ENCODE measurements around the gene GDPD5.

Gene GDPD5

GRCh38 chr11:75476739-75477613, 48.8 kb downstream of the GDPD5 start:
- peak; percentile 85 for DNase-seq (ENCODE audit: low read depth)
- no peak overlapping the region for H3K4me3 ChIP-seq (ENCODE audit: low read depth, low read length)
- TF ChIP-seq CTCF (IDR thresholded peaks at IDR 0.05; ENCODE audit: control insufficient read depth, extremely low read depth, insufficient read depth) = no peak

DNA sequence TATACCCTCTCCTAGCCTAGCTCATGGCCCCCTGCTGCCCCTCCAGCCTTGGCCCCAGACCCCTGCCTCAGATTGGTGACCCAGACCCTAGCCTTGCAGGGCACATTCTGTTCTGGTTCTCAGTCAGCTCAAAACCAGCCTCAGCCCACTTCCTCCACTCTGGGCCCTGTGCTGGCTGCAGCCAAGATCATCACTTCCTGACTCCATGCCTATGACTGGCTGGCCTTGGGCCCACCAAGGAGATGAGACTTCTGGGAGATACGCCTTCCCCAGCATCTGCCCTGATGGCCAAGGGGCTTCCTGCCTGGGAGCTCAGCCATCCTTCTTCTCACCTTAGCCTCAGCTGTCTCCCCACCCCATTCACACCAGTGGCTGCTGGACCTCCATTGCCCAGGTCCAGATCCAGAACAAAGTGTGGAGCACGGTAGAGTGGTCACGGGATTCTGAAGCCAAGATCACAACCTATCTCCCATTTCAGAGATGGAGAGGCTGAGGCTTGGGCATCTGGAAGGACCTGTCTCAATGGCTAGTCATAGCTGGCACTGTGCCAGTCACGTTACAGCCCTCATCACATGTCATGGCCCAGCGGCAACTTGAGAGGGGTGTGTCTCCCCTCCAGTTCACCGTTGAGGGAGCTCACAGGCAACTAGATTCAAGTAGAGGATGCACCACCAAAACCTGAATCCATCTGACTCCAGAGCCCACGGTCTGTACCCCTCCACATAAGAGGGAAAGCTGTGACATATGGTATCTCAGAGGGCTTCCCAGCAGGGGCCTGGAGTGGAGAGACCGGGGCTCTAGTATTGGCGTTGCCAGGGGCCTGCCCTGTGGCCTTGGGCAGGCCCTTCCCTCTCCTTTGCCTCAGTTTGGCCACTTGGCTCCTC, 49.7 kb downstream of the GDPD5 start:
- DNase-seq (ENCODE audit: low read depth) = no peak
- H3K4me3 ChIP-seq (ENCODE audit: low read depth, low read length) = no peak overlapping the region
- TF ChIP-seq CTCF (IDR thresholded peaks at IDR 0.05; ENCODE audit: control insufficient read depth, extremely low read depth, insufficient read depth) = no peak

DNA sequence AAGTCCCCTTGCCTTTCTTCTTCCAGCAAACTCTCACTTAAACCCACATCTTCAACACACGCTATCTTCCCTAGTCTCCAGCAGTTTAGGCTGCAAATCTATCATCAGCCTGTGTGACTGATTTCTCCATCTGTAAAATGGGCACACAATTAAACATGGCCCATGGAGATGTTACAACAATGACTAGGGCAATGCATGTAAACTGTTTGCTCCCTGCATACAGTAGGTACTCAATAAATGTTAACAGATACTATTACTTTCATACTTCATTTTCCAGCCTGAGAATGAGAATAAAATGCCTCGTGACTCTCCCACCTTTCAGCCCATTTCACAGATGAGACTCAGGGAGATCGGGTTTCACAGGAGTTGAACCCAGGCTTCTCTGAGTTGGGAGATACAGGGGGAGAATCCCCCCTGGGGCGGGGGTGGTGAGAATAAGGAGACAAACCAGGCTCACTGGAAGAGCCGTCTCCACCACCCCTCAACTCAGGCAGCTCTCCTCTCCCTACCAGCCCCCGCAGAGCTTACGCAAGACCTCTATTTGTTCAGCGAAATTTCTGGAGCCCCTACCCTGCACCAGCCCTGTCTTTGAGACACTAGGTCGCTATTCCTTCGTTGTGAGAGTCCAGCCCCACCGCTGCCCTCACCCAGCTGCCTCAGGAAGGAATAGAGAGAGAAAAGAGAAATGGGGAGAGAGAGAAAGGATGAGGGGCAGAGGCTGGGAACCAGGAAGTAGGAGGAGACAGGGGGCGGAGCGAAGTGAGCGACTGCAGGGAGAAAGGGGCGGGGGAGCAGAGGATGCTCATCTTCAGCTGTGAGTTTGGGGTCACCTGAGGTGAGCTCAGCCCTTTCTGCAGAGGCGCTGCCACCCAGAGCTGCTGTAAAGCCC, 50.6 kb downstream of the GDPD5 start:
- no peak overlapping the region for H3K4me3 ChIP-seq (ENCODE audit: low read depth, low read length)
- TF ChIP-seq CTCF (IDR thresholded peaks at IDR 0.05; ENCODE audit: control insufficient read depth, extremely low read depth, insufficient read depth) = no peak
- no peak for DNase-seq (ENCODE audit: low read depth)

DNA sequence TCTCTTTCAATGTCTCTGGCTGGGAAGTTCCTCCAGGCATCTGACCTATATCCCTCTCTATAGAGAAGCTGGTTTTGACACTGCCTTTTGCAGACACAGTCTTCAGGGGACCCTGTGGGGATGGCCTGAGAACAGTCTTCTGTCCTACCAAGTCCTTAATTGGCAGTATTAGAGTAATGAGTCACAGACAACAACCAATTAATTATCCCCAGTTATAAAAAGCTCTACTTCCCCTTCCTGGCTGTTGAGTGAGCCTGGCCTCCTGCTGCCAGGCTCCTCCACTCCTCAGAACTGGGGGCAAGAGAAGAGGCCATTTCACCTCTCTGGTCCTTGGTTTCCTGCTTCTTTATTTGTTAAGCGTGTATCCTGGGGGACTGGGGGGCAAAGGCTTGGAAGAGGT, 51.5 kb downstream of the GDPD5 start:
- DNase-seq (ENCODE audit: low read depth) = no peak
- no peak overlapping the region for H3K4me3 ChIP-seq (ENCODE audit: low read depth, low read length)
- TF ChIP-seq CTCF (IDR thresholded peaks at IDR 0.05; ENCODE audit: control insufficient read depth, extremely low read depth, insufficient read depth) = no peak

DNA sequence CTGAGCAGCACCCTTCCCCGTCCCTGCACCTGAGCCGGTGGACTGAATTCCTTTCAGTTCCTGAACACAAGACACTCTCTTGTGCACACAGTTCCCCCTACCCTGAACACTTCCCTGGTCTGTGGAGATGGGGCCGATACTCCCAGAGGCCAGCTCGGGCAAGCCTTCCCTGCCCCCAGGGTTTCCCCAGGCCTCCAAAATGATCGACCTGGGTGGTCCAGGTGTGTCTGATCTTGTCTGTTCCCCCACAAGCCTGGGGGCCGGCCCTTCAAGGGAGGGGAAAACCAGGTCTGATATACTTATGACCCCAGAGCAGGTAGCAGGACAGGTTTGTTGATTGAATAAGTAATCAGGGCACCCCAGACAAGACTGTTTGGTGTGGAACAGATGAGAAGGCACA, 52.1 kb downstream of the GDPD5 start:
- no peak for TF ChIP-seq CTCF (IDR thresholded peaks at IDR 0.05; ENCODE audit: control insufficient read depth, extremely low read depth, insufficient read depth)
- DNase-seq (ENCODE audit: low read depth) = no peak
- H3K4me3 ChIP-seq (ENCODE audit: low read depth, low read length) = no peak overlapping the region

DNA sequence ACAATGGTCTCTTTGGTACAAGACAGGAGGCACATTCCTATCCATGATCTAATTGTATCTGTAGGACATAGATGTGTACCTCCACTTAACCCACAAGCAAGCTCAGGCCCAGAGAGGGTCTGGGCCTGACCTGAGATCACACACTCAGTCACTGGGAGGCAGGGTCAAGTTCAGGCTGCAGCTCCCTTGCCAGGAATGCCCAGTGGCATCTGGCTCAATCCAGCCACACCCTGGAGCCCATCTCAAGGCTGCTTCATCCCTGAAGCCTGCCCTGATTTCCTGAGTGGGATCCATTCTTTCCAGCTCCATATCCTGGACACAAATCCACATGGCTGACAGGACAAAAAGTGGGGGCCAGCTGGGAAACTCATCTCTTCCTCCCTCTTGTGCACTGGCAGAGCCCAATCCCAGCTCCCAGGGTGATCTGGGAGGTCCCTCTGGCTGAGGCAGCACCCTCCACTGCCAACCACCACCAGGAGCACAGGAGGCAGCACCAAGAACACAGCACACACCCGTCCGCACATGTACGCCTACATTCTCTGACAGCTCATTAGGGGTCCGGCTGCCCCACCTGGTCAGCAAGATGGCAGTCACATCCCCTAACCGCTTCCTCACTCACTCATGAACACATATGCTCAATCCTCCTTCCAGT, 53.5 kb downstream of the GDPD5 start:
- DNase-seq (ENCODE audit: low read depth) = no peak
- no peak for TF ChIP-seq CTCF (IDR thresholded peaks at IDR 0.05; ENCODE audit: control insufficient read depth, extremely low read depth, insufficient read depth)
- no peak overlapping the region for H3K4me3 ChIP-seq (ENCODE audit: low read depth, low read length)

Measured in LNCaP clone FGC (cell line).